HepG2 (cell line): ENCODE measurements around the gene DCUN1D2. TPM values are rescaled to one million over a fixed set of nuclear protein-coding genes. Genes with fewer than 3 reads are reported as not detected.

Source experiments
- ATF7-NPFF ChIP-seq: sonication (generic); formaldehyde crosslinking; IDR thresholded peaks from 2 replicates; pipeline ENCODE4 v1.8.1; 2023; ENCODE audit warnings: mild to moderate bottlenecking, low read depth, missing genetic modification reagents, moderate library complexity
- EP300 ChIP-seq, 3 experiments: sonication (generic) in 1 of 3; formaldehyde crosslinking in 1 of 3; IDR thresholded peaks; 2 replicates each; pipeline versions ENCODE4 v1.5.1 to v1.6.1; 2011 to 2020; ENCODE audit warnings: low read depth in 2 of 3, low read length in 2 of 3, borderline replicate concordance in 1 of 3, improper control_type of control experiment in 1 of 3, mild to moderate bottlenecking in 1 of 3, missing genetic modification reagents in 1 of 3, moderate library complexity in 1 of 3
- FOXP4 ChIP-seq: sonication (generic); formaldehyde crosslinking; IDR thresholded peaks from 2 replicates; pipeline ENCODE4 v1.4.0; 2020; ENCODE audit warnings: missing genetic modification reagents
- GFI1 ChIP-seq: sonication (generic); formaldehyde crosslinking; IDR thresholded peaks from 2 replicates; pipeline ENCODE4 v1.5.0; 2020; ENCODE audit warnings: missing genetic modification reagents, mild to moderate bottlenecking, borderline replicate concordance
- GMEB1 ChIP-seq: sonication (generic); formaldehyde crosslinking; IDR thresholded peaks from 2 replicates; pipeline ENCODE4 v1.5.1; 2020; ENCODE audit warnings: missing genetic modification reagents, mild to moderate bottlenecking, borderline replicate concordance
- HIVEP1 ChIP-seq: sonication (generic); formaldehyde crosslinking; IDR thresholded peaks from 2 replicates; pipeline ENCODE4 v1.4.0; 2020; ENCODE audit warnings: mild to moderate bottlenecking, missing genetic modification reagents
- MXI1 ChIP-seq: IDR thresholded peaks from 3 replicates; pipeline ENCODE4 v1.6.1; 2012; ENCODE audit warnings: low read depth, low read length, inconsistent platforms, borderline replicate concordance
- MYC ChIP-seq: sonication (generic); formaldehyde crosslinking; IDR thresholded peaks from 2 replicates; pipeline ENCODE4 v1.9.0; 2021; ENCODE audit warnings: missing genetic modification reagents, borderline replicate concordance
- RXRB ChIP-seq: IDR thresholded peaks from 2 replicates; pipeline ENCODE4 v1.6.1; 2016; ENCODE audit warnings: borderline replicate concordance, missing genetic modification reagents, missing compliant biosample characterization
- TFDP2 ChIP-seq: sonication (generic); formaldehyde crosslinking; IDR thresholded peaks from 2 replicates; pipeline ENCODE4 v1.4.0; 2020; ENCODE audit warnings: missing genetic modification reagents
- UBTF ChIP-seq: sonication (generic); formaldehyde crosslinking; IDR thresholded peaks from 2 replicates; pipeline ENCODE4 v1.4.0; 2020; ENCODE audit warnings: mild to moderate bottlenecking, missing genetic modification reagents
- ZFP36 ChIP-seq: fragments of 150-350 bp; IDR thresholded peaks from 2 replicates; pipeline ENCODE4 v1.6.1; 2018; ENCODE audit warnings: borderline replicate concordance, low read length, low read depth; ENCODE audit not compliant: partially characterized antibody
- ZNF101 ChIP-seq: sonication (generic); formaldehyde crosslinking; IDR thresholded peaks from 2 replicates; pipeline ENCODE4 v1.4.0; 2020; ENCODE audit warnings: mild to moderate bottlenecking, low read depth, missing genetic modification reagents, borderline replicate concordance
- ZNF251 ChIP-seq: sonication (generic); formaldehyde crosslinking; IDR thresholded peaks from 2 replicates; pipeline ENCODE4 v1.9.0; 2021; ENCODE audit warnings: mild to moderate bottlenecking, missing genetic modification reagents
- ZNF678 ChIP-seq: sonication (generic); formaldehyde crosslinking; IDR thresholded peaks from 2 replicates; pipeline ENCODE4 v1.4.0; 2020; ENCODE audit warnings: mild to moderate bottlenecking, missing genetic modification reagents
- ZNF766 ChIP-seq: sonication (generic); formaldehyde crosslinking; IDR thresholded peaks from 2 replicates; pipeline ENCODE4 v1.5.0; 2020; ENCODE audit warnings: missing genetic modification reagents, borderline replicate concordance
- polyA plus RNA-seq, 8 experiments: library from polyadenylated mRNA; depleted of rRNA in 3 of 8; stranded (reverse) in 7 of 8; unstranded in 1 of 8; fragments of >200 nt; fragmentation: Illumina TruSeq in 4 of 8; extraction: Trizol in 4 of 8; gene quantifications; 2 replicates each; pipeline versions ENCODE4 v1.2.1 to v1.2.3, GENCODE V29; 2011 to 2016; ENCODE audit warnings: low read depth in 4 of 8, missing spikeins in 1 of 8, mixed read lengths in 1 of 8; ENCODE audit not compliant: insufficient read depth in 1 of 8
- total RNA-seq, 5 experiments: library from RNA; depleted of rRNA; stranded (reverse); fragments of >200 nt; fragmentation: Illumina TruSeq; extraction: Trizol; gene quantifications; 2 replicates each; pipeline ENCODE4 v1.2.3, GENCODE V29; 2016; ENCODE audit warnings: low read depth in 1 of 5
- TF ChIP-seq, protein P1 (sequence below): sonication (generic); formaldehyde crosslinking; IDR thresholded peaks from 2 replicates; pipeline ENCODE4 v1.4.0; 2020; ENCODE audit warnings: mild to moderate bottlenecking, missing genetic modification reagents
- TF ChIP-seq, protein P2 (sequence below): sonication (generic); formaldehyde crosslinking; IDR thresholded peaks from 2 replicates; pipeline ENCODE4 v1.5.0; 2020; ENCODE audit warnings: missing genetic modification reagents

Gene DCUN1D2
- total and polyA plus RNA-seq, 2 of the 13 experiments (the other 11 are each of a cell fraction or from before 2014, with no cell fraction given): 9.1 to 9.6 TPM

- TF ChIP-seq FOXP4: peak; percentile 57
- TF ChIP-seq MXI1: peak; percentile 84; the same call in 1 of the 3 replicates
- TF ChIP-seq ZNF101 (CRISPR knock-in tag): no peak
- TF ChIP-seq, protein P1, sequence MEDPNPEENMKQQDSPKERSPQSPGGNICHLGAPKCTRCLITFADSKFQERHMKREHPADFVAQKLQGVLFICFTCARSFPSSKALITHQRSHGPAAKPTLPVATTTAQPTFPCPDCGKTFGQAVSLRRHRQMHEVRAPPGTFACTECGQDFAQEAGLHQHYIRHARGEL (CRISPR knock-in tag): no peak
- TF ChIP-seq, protein P2, sequence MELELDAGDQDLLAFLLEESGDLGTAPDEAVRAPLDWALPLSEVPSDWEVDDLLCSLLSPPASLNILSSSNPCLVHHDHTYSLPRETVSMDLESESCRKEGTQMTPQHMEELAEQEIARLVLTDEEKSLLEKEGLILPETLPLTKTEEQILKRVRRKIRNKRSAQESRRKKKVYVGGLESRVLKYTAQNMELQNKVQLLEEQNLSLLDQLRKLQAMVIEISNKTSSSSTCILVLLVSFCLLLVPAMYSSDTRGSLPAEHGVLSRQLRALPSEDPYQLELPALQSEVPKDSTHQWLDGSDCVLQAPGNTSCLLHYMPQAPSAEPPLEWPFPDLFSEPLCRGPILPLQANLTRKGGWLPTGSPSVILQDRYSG (CRISPR knock-in tag): no peak
- TF ChIP-seq ZNF251: no peak
- TF ChIP-seq ZFP36: no peak
- peak in 1 of 2 experiments; percentile 52; a peak in 1 of 4 replicates for TF ChIP-seq EP300 (IDR thresholded peaks at IDR 0.05; ENCODE audit: low read depth in 2 of 2, low read length in 2 of 2)
- no peak for TF ChIP-seq EP300 (CRISPR knock-in tag; IDR thresholded peaks at IDR 0.05; ENCODE audit: borderline replicate concordance)
- TF ChIP-seq UBTF (CRISPR knock-in tag): no peak
- TF ChIP-seq ZNF678: no peak
- no peak for TF ChIP-seq ZNF766 (CRISPR knock-in tag)
- no peak for TF ChIP-seq MYC (CRISPR knock-in tag)
- TF ChIP-seq TFDP2 (CRISPR knock-in tag): no peak
- TF ChIP-seq HIVEP1 (CRISPR knock-in tag): no peak
- peak; percentile 67; the same call in 1 of the 2 replicates for TF ChIP-seq RXRB (CRISPR knock-in tag)
- TF ChIP-seq GMEB1 (CRISPR knock-in tag): no peak
- TF ChIP-seq ATF7-NPFF (CRISPR knock-in tag): no peak
- TF ChIP-seq GFI1 (CRISPR knock-in tag): no peak
Measured at GRCh38 chr13:113493315-113493951, 2.9 kb upstream of the DCUN1D2 start (continued).
